ENCODE measurements around the gene IL3RA.
"Not testable (repeated sequence)": the region's sequence is repeated elsewhere in the genome, so short reads cannot be mapped to it uniquely, and the experiment has no call there.

Gene IL3RA

DNA sequence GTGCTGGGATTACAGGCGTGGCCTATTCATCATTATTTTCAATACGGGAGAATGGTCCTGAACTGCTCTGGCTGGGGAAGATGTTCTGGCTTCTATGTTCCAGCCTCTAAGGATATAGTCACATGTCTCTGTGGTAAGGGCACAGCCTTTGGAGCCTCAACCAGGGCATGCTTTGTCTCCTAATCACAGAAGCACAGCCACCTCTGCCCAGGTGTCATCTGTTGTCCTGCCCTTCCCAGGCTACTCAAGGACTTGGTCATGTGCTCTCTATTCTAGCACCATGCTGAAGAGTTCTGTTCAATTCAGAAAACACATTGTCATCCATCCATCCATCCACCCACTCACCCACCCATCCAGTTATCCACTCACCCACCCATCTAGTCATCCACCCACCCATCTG lies 86.6 kb downstream of the IL3RA start:
- no peak for DNase-seq (ENCODE audit: low read depth)
- H3K4me3 ChIP-seq (ENCODE audit: low read depth, low read length) = no peak overlapping the region
- TF ChIP-seq, protein P1, sequence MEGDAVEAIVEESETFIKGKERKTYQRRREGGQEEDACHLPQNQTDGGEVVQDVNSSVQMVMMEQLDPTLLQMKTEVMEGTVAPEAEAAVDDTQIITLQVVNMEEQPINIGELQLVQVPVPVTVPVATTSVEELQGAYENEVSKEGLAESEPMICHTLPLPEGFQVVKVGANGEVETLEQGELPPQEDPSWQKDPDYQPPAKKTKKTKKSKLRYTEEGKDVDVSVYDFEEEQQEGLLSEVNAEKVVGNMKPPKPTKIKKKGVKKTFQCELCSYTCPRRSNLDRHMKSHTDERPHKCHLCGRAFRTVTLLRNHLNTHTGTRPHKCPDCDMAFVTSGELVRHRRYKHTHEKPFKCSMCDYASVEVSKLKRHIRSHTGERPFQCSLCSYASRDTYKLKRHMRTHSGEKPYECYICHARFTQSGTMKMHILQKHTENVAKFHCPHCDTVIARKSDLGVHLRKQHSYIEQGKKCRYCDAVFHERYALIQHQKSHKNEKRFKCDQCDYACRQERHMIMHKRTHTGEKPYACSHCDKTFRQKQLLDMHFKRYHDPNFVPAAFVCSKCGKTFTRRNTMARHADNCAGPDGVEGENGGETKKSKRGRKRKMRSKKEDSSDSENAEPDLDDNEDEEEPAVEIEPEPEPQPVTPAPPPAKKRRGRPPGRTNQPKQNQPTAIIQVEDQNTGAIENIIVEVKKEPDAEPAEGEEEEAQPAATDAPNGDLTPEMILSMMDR (conservative IDR thresholded peaks at IDR 0.05; ENCODE audit: low read depth, low read length) = no peak

DNA sequence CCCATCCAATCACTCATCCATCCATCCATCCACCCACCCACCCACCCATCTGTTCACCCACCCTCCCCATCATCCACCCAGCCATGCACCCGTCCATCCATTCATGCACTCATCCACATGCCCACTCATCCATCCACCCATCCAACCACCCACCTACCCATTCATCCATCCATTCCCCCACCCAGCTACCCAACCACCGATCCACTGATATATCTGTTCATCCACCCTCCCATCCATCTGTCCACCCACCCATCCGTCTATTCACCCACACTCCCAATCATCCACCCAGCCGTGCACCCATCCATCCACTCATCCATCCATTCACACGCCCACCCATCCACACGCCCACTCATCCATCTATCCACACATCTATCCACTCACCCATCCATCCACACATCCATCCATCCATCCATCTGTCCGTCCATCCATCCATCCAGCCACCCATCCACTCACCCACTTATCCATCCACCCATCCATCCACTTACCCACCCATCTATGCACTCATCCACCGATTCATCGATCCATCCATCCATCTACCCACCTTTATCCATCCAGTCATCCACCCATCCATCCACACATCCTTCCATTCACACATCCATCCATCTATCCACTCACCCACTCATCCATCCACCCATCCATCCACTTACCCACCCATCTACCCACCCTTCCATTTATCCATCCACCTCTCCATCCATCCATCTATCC lies 87.7 kb downstream of the IL3RA start:
- DNase-seq (ENCODE audit: low read depth) = no peak
- H3K4me3 ChIP-seq (ENCODE audit: low read depth, low read length) = no peak overlapping the region
- TF ChIP-seq, protein P1 (conservative IDR thresholded peaks at IDR 0.05; ENCODE audit: low read depth, low read length) = no peak

DNA sequence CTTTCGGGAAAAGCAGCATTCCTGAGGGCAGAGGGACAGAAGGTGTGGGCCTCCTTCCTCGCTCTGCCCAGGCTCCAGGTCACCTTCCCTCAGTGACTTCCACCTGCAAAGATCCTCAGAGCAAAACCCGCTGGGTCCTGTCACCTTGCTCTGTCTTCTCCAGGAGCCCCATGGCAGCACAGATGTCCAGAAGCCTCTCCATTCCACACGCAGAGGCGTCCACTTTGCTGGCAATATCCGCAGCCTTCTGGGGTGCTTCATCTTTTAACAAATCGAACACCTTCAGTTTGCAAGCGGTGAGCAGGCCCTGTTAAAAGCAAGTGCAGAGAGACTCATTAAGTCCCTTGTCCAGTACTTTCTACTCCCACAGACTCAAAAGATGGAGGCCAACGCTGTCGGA lies 88.8 kb downstream of the IL3RA start:
- TF ChIP-seq, protein P1 (conservative IDR thresholded peaks at IDR 0.05; ENCODE audit: low read depth, low read length) = no peak
- DNase-seq (ENCODE audit: low read depth) = no peak
- no peak overlapping the region for H3K4me3 ChIP-seq (ENCODE audit: low read depth, low read length)

DNA sequence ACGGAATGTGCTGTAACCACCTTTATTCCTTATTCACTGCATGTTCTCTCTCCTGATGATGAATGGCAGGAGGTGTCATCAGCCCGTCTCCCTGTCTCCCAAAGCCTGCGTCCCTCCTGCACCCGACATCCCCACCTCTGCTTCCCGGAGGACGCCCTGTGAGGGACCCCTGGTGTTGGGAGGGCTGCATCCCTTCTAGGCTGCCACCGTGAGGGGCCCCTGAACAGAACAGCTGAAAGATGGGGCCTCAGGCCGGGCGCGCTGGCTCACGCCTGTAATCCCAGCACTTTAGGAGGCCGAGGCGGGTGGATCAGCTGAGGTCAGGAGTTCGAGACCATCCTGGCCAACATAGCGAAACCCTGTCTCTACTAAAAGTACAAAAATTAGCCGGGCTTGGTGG lies 89.7 kb downstream of the IL3RA start:
- not testable (repeated sequence) for DNase-seq (ENCODE audit: low read depth); H3K4me3 ChIP-seq (ENCODE audit: low read depth, low read length)

DNA sequence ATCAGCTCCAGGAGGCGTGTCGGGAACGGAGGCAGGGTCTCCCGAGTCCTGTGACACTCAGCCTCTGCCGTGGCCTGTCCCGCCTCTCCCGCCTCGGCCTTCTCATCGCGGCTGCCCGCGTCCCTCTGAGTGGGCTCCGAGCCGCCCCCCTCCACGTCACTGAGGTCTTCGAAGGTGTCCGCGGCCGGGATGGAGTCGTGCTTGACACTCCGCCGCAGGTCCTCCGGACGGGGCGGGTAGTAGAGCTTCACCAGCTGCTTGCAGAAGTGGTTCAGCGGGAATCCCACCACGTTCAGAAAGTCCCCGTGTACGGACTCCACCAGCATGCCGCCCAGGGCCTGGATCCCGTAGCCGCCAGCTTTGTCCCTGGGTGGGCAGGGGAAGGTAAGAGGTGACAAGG lies 91.2 kb downstream of the IL3RA start:
- H3K4me3 ChIP-seq (ENCODE audit: low read depth, low read length) = no peak overlapping the region
- TF ChIP-seq, protein P1 (conservative IDR thresholded peaks at IDR 0.05; ENCODE audit: low read depth, low read length) = no peak
- DNase-seq (ENCODE audit: low read depth) = no peak

DNA sequence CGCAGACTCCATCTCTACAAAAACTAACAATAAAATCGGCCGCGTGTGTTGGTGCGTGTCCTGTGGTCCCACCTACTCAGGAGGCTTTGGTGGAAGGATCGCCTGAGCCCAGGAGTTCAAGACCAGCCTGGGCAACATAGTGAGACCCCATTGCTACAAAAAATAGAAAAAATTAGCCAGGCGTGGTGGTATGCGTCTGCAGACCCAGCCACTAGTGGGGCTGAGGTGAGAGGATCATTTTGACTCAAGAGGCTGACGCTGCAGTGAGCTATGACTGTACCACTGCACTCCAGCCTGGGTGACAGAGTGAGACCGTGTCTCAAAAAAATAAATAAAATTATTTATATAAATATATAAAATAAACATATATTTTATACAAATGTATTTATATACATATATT lies 93.9 kb downstream of the IL3RA start:
- no peak overlapping the region for H3K4me3 ChIP-seq (ENCODE audit: low read depth, low read length)
- DNase-seq (ENCODE audit: low read depth) = no peak
- TF ChIP-seq, protein P1 (conservative IDR thresholded peaks at IDR 0.05; ENCODE audit: low read depth, low read length) = no peak
